IPS-18c (cell line): ENCODE data around the gene TNRC18.
"Not testable (repeated sequence)": the region's sequence is repeated elsewhere in the genome, so short reads cannot be mapped to it uniquely, and the experiment has no call there.

Experiments
- H3K4me3 ChIP-seq: 2 replicates; pipeline ENCODE4 v1.7.0; 2013; ENCODE audit warnings: low read depth, mild to moderate bottlenecking, low read length, moderate library complexity; ENCODE audit not compliant: insufficient read depth
- H3K9me3 ChIP-seq: one replicate; pipeline ENCODE4 v1.6.1; 2013; ENCODE audit warnings: mild to moderate bottlenecking, low read length, moderate library complexity; ENCODE audit not compliant: control insufficient read depth, insufficient read depth

TNRC18 gene, protein sequence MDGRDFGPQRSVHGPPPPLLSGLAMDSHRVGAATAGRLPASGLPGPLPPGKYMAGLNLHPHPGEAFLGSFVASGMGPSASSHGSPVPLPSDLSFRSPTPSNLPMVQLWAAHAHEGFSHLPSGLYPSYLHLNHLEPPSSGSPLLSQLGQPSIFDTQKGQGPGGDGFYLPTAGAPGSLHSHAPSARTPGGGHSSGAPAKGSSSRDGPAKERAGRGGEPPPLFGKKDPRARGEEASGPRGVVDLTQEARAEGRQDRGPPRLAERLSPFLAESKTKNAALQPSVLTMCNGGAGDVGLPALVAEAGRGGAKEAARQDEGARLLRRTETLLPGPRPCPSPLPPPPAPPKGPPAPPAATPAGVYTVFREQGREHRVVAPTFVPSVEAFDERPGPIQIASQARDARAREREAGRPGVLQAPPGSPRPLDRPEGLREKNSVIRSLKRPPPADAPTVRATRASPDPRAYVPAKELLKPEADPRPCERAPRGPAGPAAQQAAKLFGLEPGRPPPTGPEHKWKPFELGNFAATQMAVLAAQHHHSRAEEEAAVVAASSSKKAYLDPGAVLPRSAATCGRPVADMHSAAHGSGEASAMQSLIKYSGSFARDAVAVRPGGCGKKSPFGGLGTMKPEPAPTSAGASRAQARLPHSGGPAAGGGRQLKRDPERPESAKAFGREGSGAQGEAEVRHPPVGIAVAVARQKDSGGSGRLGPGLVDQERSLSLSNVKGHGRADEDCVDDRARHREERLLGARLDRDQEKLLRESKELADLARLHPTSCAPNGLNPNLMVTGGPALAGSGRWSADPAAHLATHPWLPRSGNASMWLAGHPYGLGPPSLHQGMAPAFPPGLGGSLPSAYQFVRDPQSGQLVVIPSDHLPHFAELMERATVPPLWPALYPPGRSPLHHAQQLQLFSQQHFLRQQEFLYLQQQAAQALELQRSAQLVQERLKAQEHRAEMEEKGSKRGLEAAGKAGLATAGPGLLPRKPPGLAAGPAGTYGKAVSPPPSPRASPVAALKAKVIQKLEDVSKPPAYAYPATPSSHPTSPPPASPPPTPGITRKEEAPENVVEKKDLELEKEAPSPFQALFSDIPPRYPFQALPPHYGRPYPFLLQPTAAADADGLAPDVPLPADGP (N-terminal part only)

GRCh38 chr7:5423306-5423975, at the start of gene TNRC18:
Gene TNRC18 (minus strand): TSS chr7:5423834. CDS start chr7:5421246, 2,588 bp downstream.
- peak within 1 kb of the TSS; percentile 82 for H3K4me3 ChIP-seq
- H3K9me3 ChIP-seq: no peaks in the 10 kb centered on the region

- Histone ChIP-seq H3K4me3 (no peak overlapping the region), H3K9me3 (no peaks in the 10 kb centered on the region)
Measured at GRCh38 chr7:5472432-5473315, 49.0 kb upstream of the TNRC18 start.

- H3K9me3 ChIP-seq, H3K4me3 ChIP-seq: not testable (repeated sequence)
Measured at GRCh38 chr7:5471623-5472022, 48.0 kb upstream of the TNRC18 start.

DNA sequence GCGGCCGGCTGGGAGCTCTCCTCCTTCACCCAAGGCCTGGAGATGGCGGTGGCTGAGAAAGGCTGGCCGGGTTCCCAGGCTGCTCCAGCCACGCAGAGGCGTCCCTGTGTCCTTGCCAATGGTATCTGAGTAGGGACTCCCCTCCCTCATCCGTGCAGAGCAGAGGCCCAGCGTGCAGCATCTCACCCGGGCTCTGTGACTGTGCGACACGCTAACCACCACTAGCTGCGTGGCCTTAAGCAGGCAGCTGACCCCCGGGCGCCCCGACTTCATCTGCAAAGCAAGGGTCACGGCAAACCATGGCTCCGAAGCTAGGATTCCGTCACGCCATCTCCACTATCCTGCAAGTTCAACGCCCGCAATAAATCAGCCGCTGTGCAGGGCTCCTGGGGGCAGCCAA, 47.2 kb upstream of the TNRC18 start:
- Histone ChIP-seq H3K9me3 (no peaks in the 10 kb centered on the region), H3K4me3 (no peak overlapping the region)

GRCh38 chr7:5470167-5470532, 46.5 kb upstream of the TNRC18 start:
- Histone ChIP-seq H3K4me3 (no peak overlapping the region), H3K9me3 (no peaks in the 10 kb centered on the region)

DNA sequence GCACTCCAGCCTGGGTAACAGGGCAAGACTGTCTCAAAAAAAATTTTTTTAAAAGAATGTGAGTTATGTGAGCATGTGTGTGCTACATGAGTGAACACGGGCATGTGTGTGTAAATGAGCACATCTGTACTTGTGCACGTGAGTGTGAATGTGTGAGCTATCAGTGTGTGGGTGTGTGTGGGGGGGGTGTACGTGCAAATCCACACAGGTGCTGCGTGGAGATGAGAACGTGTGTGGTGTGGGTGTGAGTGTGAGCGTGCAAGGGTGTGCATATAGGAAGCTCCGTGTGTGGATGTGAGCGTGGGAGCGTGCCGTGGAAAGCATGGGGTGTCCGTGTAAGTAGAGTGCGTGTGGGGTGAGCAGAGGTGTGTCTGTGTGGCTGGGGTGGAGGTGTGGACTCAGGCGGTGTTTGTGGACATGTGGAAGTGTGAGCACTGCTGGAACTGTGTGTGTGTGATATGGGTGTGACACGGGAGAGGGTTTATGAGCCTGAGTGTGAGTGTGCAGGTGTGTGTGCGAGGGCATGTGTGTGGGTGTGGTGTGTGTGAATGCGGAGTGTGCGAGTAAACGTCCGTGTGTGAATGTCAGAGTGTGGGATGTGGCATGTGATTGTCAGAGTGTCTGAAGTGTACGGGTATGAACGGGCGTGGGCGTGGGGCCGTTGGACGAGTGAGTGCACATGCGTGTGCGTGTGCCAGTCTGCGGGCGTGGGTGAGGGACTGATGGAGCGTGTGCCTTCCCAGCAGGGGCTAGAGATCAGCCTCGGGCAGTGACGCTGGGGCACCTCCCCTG, 45.9 kb upstream of the TNRC18 start:
- Histone ChIP-seq H3K9me3 (no peaks in the 10 kb centered on the region), H3K4me3 (no peak overlapping the region)

DNA sequence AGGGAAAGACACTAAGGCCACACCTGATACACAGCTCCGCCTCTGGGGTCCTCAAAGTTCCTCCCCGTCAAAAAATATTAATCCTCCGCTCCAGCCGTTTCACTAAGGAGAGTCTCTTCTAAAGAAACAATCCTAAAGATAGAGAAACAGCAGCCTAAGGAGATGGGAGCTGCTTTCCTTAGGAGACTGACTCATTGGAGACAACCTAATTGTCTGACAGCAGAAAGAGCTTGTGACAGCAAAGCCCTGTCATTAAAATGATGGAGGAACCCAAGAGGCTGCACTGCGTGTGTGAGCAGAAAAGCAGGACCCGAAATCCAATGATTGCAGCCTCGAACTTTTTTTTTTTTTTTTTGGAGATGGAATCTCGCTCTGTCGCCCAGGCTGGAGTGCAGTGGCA, 44.0 kb upstream of the TNRC18 start:
- no peak overlapping the region for H3K4me3 ChIP-seq

DNA sequence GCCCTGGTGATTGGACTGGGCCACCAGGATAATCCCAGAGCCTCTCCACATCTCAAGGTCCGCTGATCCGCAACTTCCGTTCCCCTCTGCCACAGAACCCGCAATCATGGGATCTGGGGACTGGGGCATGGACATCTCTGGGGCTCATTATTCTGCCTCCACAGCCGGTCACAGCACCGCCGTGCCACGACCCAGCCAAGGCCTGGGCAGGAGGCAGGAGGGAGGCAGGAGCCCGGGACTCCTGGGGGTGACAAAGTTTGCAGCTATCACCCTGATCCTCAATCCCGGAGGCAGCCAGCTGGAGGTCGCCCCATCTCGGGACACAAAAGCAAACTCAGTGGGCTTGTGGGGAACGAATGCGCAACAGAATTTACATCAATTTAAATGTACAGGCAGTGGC, 42.9 kb upstream of the TNRC18 start:
- Histone ChIP-seq H3K4me3 (no peak overlapping the region), H3K9me3 (no peaks in the 10 kb centered on the region)

More for the DNA sequence above, 44.0 kb upstream of the TNRC18 start:
- H3K9me3 ChIP-seq: no peaks in the 10 kb centered on the region

- H3K4me3 ChIP-seq: no peak overlapping the region
- no peaks in the 10 kb centered on the region for H3K9me3 ChIP-seq
Measured at GRCh38 chr7:5463031-5463430, 39.4 kb upstream of the TNRC18 start.

DNA sequence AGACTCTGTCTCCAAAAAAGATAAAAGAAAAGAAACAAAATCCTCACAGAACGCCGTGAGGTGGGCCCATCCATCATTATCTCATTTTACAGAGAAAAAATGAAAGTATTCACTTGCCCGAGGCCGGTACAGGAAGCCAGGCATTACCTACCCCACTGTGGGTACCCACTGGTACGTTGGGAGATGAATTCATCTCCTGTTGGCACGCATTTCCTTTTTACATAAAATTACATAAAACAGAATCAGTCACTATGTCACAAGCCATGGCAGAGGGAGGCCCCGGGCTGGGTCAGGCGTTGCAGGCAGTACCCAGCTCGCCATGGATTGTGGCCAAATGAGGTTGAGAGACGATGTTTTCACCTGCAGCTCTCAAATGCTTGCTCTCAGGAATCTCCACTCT, 38.6 kb upstream of the TNRC18 start:
- no peak overlapping the region for H3K4me3 ChIP-seq
- no peaks in the 10 kb centered on the region for H3K9me3 ChIP-seq

GRCh38 chr7:5458921-5459480, 35.4 kb upstream of the TNRC18 start:
- Histone ChIP-seq H3K4me3 (no peak overlapping the region), H3K9me3 (no peaks in the 10 kb centered on the region)

DNA sequence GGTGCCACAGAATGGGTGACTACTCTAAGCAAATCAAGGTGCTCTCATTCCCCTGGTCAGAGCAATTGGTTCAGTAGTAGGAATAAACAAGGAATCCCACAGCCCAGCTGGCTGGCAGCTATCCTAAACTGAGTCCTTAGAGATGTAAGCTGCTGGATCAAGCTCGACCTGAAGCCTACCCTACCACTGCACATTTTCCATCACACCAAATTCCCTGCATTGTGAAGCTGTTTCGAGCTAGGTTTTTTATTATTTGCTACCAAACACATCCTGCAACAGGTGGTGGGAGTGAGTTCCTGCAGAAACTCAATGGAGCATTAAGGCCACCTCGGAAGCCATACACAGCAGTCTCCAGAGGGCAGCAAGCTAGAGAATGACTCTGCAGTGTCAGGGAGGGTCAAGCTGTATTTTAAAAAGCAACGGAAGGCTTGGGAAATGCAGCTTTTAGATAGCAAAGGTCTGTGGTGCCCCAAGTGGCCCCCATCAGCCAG, 33.7 kb upstream of the TNRC18 start:
- Histone ChIP-seq H3K9me3 (no peaks in the 10 kb centered on the region), H3K4me3 (no peak overlapping the region)

DNA sequence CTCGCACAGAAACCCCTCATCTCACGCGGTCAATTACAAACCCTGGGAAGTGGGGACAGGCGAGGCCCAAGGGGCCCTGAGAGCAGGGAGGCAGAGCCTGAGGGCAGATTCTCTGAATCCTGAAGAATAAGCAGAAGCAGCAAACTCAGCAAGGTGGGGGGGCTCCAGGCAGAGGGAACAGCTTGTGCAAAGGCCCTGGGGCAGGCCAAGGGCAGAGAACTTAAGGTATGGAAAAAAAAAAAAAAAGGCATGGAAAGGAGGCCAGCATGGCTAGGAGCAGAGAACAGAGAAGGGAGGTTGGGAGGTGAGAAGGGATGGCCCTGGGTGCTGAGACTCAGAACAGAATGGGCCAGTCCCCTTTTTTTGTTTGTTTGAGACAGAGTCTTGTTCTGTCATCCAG, 32.8 kb upstream of the TNRC18 start:
- H3K9me3 ChIP-seq: no peaks in the 10 kb centered on the region

GRCh38 chr7:5455581-5456219, 32.1 kb upstream of the TNRC18 start:
- Histone ChIP-seq H3K9me3 (no peaks in the 10 kb centered on the region), H3K4me3 (no peak overlapping the region)

More for the DNA sequence above, 32.8 kb upstream of the TNRC18 start:
- no peak overlapping the region for H3K4me3 ChIP-seq

GRCh38 chr7:5455175-5455574, 31.5 kb upstream of the TNRC18 start:
- Histone ChIP-seq H3K4me3 (no peak overlapping the region), H3K9me3 (no peaks in the 10 kb centered on the region)
